ENCODE measurements around the gene OR6F1. TPM values are rescaled to one million over a fixed set of nuclear protein-coding genes. Genes with fewer than 3 reads are reported as not detected.
"Not testable (repeated sequence)": the region's sequence is repeated elsewhere in the genome, so short reads cannot be mapped to it uniquely, and the experiment has no call there.

The OR6F1 gene
- total and polyA plus RNA-seq, 2 experiments from 2014 or later = not detected

- TF ChIP-seq ZNF462 (CRISPR knock-in tag; IDR thresholded peaks at IDR 0.05) (no peak), ETS1 (IDR thresholded peaks at IDR 0.05) (no peak)
Observed at GRCh38 chr1:247721222-247721621, 4.8 kb upstream of the OR6F1 start (continued).

DNA sequence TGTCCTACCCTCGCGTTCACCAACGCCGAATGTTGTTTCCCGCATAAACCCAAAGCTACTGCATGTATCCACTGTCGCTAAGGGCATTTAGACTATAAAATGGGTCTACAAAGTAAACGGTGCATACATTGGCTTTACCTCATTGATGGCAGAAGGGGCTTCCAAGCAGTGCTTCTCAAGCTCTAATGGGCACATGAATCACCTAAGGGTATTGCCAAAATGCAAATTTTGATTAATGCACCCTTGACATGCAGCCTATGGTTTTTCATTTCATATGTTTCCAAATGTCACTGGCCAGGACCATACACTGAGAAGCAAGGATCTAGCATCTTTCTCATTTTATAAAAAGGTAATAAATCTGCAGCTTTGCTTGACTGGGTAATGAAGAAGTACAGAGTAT, 2.7 kb downstream of the OR6F1 start:
- Mint-ChIP-seq H3K4me1 (no peaks in the 10 kb centered on the region), H3K27ac (no peak overlapping the region), H3K36me3 (ENCODE audit: low read depth) (peaks cover 4% of the 10 kb centered on the region; the same call in 1 of the 3 replicates), H3K4me3 (no peak overlapping the region), H3K27me3 (ENCODE audit: insufficient read depth, low read depth, poor library complexity) (no peaks in the 10 kb centered on the region), H3K9me3 (peaks cover 66% of the 10 kb centered on the region)
- Histone ChIP-seq H3K36me3 (ENCODE audit: insufficient read depth) (no peaks in the 10 kb centered on the region), H3F3A (replicated peaks; ENCODE audit: low read depth) (no peaks in the 10 kb centered on the region), H3K27ac (ENCODE audit: low read depth) (no peak overlapping the region), H2AFZ (no peak overlapping the region), H3K9me2 (ENCODE audit: insufficient read depth) (no peaks in the 10 kb centered on the region), H3K27me3 (ENCODE audit: insufficient read depth) (no peaks in the 10 kb centered on the region), H3K4me3 (no peak overlapping the region), H4K20me1 (replicated peaks; ENCODE audit: insufficient read depth) (no peaks in the 10 kb centered on the region), H3K4me2 (no peak overlapping the region), H3K4me1 (ENCODE audit: insufficient read depth) (no peaks in the 10 kb centered on the region), H3K79me2 (replicated peaks; ENCODE audit: insufficient read depth) (no peaks in the 10 kb centered on the region)
- no peak for DNase-seq (ENCODE audit: low spot score)
- TF ChIP-seq JUNB (IDR thresholded peaks at IDR 0.05; ENCODE audit: unreplicated experiment) (no peak), POLR2AphosphoS5 (IDR thresholded peaks at IDR 0.05; ENCODE audit: low read depth) (no peak), NANOG (IDR thresholded peaks at IDR 0.05; ENCODE audit: borderline replicate concordance) (no peak), EZH2phosphoT487 (IDR thresholded peaks at IDR 0.05; ENCODE audit: unreplicated experiment) (no peak)
- no peak for ATAC-seq

- not testable (repeated sequence) for H3K27ac Mint-ChIP-seq; H3K4me3 Mint-ChIP-seq; H4K20me1 ChIP-seq (replicated peaks; ENCODE audit: insufficient read depth); H3K4me2 ChIP-seq; H3K27ac ChIP-seq (ENCODE audit: low read depth); H2AFZ ChIP-seq; H3F3A ChIP-seq (replicated peaks; ENCODE audit: low read depth); H3K9me2 ChIP-seq (ENCODE audit: insufficient read depth); H3K4me1 ChIP-seq (ENCODE audit: insufficient read depth); H3K27me3 ChIP-seq (ENCODE audit: insufficient read depth); H3K27me3 Mint-ChIP-seq (ENCODE audit: insufficient read depth, low read depth, poor library complexity); H3K4me3 ChIP-seq; ATAC-seq; H3K4me1 Mint-ChIP-seq; H3K36me3 ChIP-seq (ENCODE audit: insufficient read depth); H3K79me2 ChIP-seq (replicated peaks; ENCODE audit: insufficient read depth); H3K36me3 Mint-ChIP-seq (ENCODE audit: low read depth); DNase-seq (ENCODE audit: low spot score)
- peaks cover 70% of the 10 kb centered on the region for H3K9me3 Mint-ChIP-seq
Observed at GRCh38 chr1:247710681-247711080, 5.8 kb downstream of the OR6F1 start.

All from GM23338 (cell line).